Adrenal gland (tissue), 5 donors: Measurements from ENCODE around the gene MARS1.

ENCODE experiments used
- CTCF ChIP-seq, 6 experiments: fragments of 450-650 bp in 4 of 6; fragments of 200-600 bp in 2 of 6; sonication (generic) in 1 of 6; IDR thresholded peaks; 1 replicate in 5 of 6; 2 replicates in 1 of 6; pipeline versions ENCODE4 v1.5.1 to v1.8.0; 2016 to 2021; ENCODE audit warnings: antibody characterized with exemption in 6 of 6, mild to moderate bottlenecking in 2 of 6, moderate library complexity in 1 of 6
- POLR2A ChIP-seq, 2 donors: fragments of 450-650 bp; IDR thresholded peaks; one replicate each; pipeline ENCODE4 v1.6.1; 2017; ENCODE audit warnings: antibody characterized with exemption in 2 of 2, mild to moderate bottlenecking in 2 of 2, moderate library complexity in 1 of 2
- donor health status: DM: no; HTN: no; CAD: no.

DNA sequence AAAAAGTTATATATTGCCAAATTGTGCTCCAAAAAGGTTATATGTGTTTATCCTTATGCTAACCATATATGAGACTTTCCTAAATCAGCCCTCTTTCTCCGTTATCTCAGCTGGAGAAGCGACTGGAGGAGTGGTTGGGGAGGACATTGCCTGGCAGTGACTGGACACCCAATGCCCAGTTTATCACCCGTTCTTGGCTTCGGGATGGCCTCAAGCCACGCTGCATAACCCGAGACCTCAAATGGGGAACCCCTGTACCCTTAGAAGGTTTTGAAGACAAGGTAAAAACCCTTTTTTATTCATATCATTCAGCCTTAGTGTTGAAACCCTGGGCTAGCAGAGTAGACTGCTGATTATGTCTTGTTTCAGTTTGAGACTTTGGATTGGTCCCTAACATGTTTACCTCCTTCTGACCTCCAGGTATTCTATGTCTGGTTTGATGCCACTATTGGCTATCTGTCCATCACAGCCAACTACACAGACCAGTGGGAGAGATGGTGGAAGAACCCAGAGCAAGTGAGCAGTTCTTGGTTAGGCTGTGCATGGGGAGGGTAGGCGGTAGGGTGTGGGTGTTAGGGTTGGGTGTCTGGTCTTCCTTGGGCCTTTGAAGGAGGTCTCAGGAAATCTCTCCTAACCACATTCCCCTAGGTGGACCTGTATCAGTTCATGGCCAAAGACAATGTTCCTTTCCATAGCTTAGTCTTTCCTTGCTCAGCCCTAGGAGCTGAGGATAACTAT, 23.9 kb downstream of the MARS1 start:
- TF ChIP-seq CTCF (IDR thresholded peaks at IDR 0.05) (no peak), POLR2A (IDR thresholded peaks at IDR 0.05) (no peak)
